Neural cell (in vitro differentiated cells): ENCODE results near the gene NIPSNAP2. TPM values are rescaled to one million over a fixed set of nuclear protein-coding genes. Genes with fewer than 3 reads are reported as not detected.

Experiments
- H2AFZ ChIP-seq: fragments of 200-600, 300-800 bp; sonication (generic), shearing (Covaris generic); 2 replicates; pipeline ENCODE4 v1.6.0; 2014; ENCODE audit warnings: low read depth, mild to moderate bottlenecking, antibody characterized with exemption, low read length, moderate library complexity
- H3F3A ChIP-seq: fragments of 200-600 bp; shearing (Covaris generic); 2 replicates; pipeline ENCODE4 v1.6.1; 2016; ENCODE audit warnings: mild to moderate bottlenecking, moderate library complexity, mixed read lengths, antibody characterized with exemption, low read length; ENCODE audit not compliant: insufficient read depth, poor library complexity, severe bottlenecking
- H3K27ac ChIP-seq: fragments of 200-600, 300-800 bp; sonication (generic), shearing (Covaris generic); 2 replicates; pipeline ENCODE4 v1.5.1; 2014; ENCODE audit warnings: mild to moderate bottlenecking, low read length, moderate library complexity
- H3K27me3 ChIP-seq: fragments of 300-800, 200-600 bp; sonication (generic), shearing (Covaris generic); 2 replicates; pipeline ENCODE4 v1.6.0; 2014; ENCODE audit warnings: mild to moderate bottlenecking, low read depth, low read length, moderate library complexity; ENCODE audit not compliant: insufficient read depth
- H3K36me3 ChIP-seq: fragments of 300-800, 200-600 bp; sonication (generic), shearing (Covaris generic); 2 replicates; pipeline ENCODE4 v1.5.1; 2014; ENCODE audit warnings: mild to moderate bottlenecking, antibody characterized with exemption, low read length, moderate library complexity; ENCODE audit not compliant: insufficient read depth
- H3K4me2 ChIP-seq: fragments of 300-800, 200-600 bp; sonication (generic), shearing (Covaris generic); 2 replicates; pipeline ENCODE4 v1.6.0; 2014; ENCODE audit warnings: mild to moderate bottlenecking, low read length
- H3K4me3 ChIP-seq: fragments of 300-800, 200-600 bp; sonication (generic), shearing (Covaris generic); 2 replicates; pipeline ENCODE4 v1.5.1; 2014; ENCODE audit warnings: mild to moderate bottlenecking, low read length, moderate library complexity
- H3K79me2 ChIP-seq: fragments of 200-600 bp; shearing (Covaris generic); replicated peaks from 2 replicates; pipeline ENCODE4 v1.6.0; 2014; ENCODE audit warnings: mild to moderate bottlenecking, low read length, moderate library complexity; ENCODE audit not compliant: insufficient read depth
- H3K9ac ChIP-seq: fragments of 300-800, 200-600 bp; sonication (generic), shearing (Covaris generic); 2 replicates; pipeline ENCODE4 v1.6.1; 2016; ENCODE audit warnings: mild to moderate bottlenecking, low read length, mixed read lengths
- H3K9me2 ChIP-seq: fragments of 200-600 bp; shearing (Covaris generic); 2 replicates; pipeline ENCODE4 v1.6.1; 2016; ENCODE audit warnings: mild to moderate bottlenecking, low read length, mixed read lengths; ENCODE audit not compliant: insufficient read depth
- H3K9me3 ChIP-seq: fragments of 200-600, 300-800 bp; sonication (generic), shearing (Covaris generic); 2 replicates; pipeline ENCODE4 v1.6.1; 2016; ENCODE audit warnings: mild to moderate bottlenecking, mixed run types, low read length, moderate library complexity, mixed read lengths
- H4K20me1 ChIP-seq: fragments of 200-600 bp; shearing (Covaris generic); 2 replicates; pipeline ENCODE4 v1.6.1; 2016; ENCODE audit warnings: mild to moderate bottlenecking, mixed run types; ENCODE audit not compliant: insufficient read depth
- CTCF ChIP-seq: fragments of 450-650 bp; IDR thresholded peaks from 2 replicates; pipeline ENCODE4 v1.5.1; 2014; ENCODE audit warnings: antibody characterized with exemption, mild to moderate bottlenecking, moderate library complexity; ENCODE audit not compliant: poor library complexity, severe bottlenecking
- EP300 ChIP-seq: fragments of 450-650 bp; conservative IDR thresholded peaks from 2 replicates; pipeline ENCODE4 v1.6.1; 2014; ENCODE audit warnings: antibody characterized with exemption, mild to moderate bottlenecking, moderate library complexity; ENCODE audit not compliant: poor library complexity, severe bottlenecking
- EZH2 ChIP-seq: fragments of 200-600, 300-800 bp; shearing (Covaris generic), sonication (generic); IDR thresholded peaks from 2 replicates; pipeline ENCODE4 v1.6.1; 2014; ENCODE audit warnings: antibody characterized with exemption, low read length, borderline replicate concordance, mild to moderate bottlenecking; ENCODE audit not compliant: insufficient read depth, poor library complexity, severe bottlenecking
- MXI1 ChIP-seq: fragments of 450-650 bp; conservative IDR thresholded peaks from 2 replicates; pipeline ENCODE4 v1.6.1; 2014; ENCODE audit warnings: antibody characterized with exemption, mild to moderate bottlenecking; ENCODE audit not compliant: poor library complexity, severe bottlenecking
- POLR2AphosphoS5 ChIP-seq: IDR thresholded peaks from 2 replicates; pipeline ENCODE4 v1.6.1; 2012
- RAD21 ChIP-seq: fragments of 450-650 bp; conservative IDR thresholded peaks from 2 replicates; pipeline ENCODE4 v1.6.1; 2014; ENCODE audit warnings: antibody characterized with exemption, mild to moderate bottlenecking, moderate library complexity
- REST ChIP-seq: IDR thresholded peaks from 2 replicates; pipeline ENCODE4 v1.6.1; 2012; ENCODE audit warnings: borderline replicate concordance
- SMC3 ChIP-seq: fragments of 450-650 bp; conservative IDR thresholded peaks from 2 replicates; pipeline ENCODE4 v1.6.1; 2014; ENCODE audit warnings: antibody characterized with exemption, mild to moderate bottlenecking, moderate library complexity; ENCODE audit not compliant: poor library complexity
- TAF1 ChIP-seq: IDR thresholded peaks from 2 replicates; pipeline ENCODE4 v1.6.1; 2012; ENCODE audit warnings: low read depth
- polyA plus RNA-seq: library from polyadenylated mRNA; depleted of rRNA; stranded (reverse); fragments of >200 nt; gene quantifications from 2 replicates; pipeline ENCODE4 v1.2.3, GENCODE V29; 2014

Gene NIPSNAP2
- polyA plus RNA-seq, 1 donor from 2014 or later, result 87.0 TPM

- Histone ChIP-seq H3K27me3 (no peaks in the 10 kb centered on the region), H3F3A (no peaks in the 10 kb centered on the region), H4K20me1 (no peaks in the 10 kb centered on the region), H3K4me3 (no peak overlapping the region), H3K4me2 (no peak overlapping the region), H3K9me3 (no peaks in the 10 kb centered on the region), H2AFZ (no peak overlapping the region), H3K27ac (no peak overlapping the region), H3K9me2 (no peaks in the 10 kb centered on the region), H3K36me3 (peaks cover 11% of the 10 kb centered on the region), H3K9ac (no peak overlapping the region), H3K79me2 (no peaks in the 10 kb centered on the region)
- TF ChIP-seq EP300 (no peak), POLR2AphosphoS5 (no peak), RAD21 (no peak), SMC3 (no peak), REST (no peak), TAF1 (no peak), CTCF (no peak), MXI1 (no peak), EZH2 (no peak)
Measured at GRCh38 chr7:55928006-55928767, 36.2 kb upstream of the NIPSNAP2 start.

DNA sequence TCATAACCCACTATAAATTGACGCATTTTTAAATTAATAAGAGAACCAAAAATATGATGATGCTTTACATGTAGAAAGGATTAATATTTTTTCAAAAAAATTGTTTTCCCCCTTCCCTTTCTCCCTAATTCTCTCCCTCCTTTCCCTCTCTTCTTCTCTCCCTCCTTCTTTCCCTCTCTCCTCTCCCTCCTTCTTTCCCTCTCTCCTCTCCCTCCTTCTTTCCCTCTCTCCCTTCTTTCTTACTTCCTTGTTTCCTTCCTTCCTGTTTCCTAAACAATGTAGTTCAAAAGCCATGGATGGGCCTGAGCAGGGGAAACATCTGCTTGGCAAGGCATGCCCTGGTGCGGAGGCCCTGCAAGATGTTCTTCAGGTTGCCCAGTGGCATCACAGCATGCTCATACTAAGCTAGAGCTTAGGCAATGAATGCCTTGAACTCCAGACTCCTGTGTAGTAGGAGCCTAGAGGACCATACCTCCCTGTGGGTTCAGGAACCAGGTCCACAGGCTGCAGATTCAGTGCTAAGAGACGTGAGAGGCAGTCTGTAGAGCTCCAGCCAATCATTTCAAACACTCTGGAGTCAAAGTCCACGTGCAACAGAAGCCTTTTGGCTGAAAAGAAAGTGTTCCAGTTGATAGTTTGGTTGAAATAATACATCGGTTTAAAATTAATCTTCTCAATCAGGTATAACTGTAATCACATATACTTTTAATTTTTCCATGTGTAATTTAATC, 32.8 kb upstream of the NIPSNAP2 start:
- Histone ChIP-seq H2AFZ (no peak overlapping the region), H3K9ac (no peak overlapping the region), H3K27ac (no peak overlapping the region), H3K9me2 (no peaks in the 10 kb centered on the region), H3K36me3 (peaks cover 11% of the 10 kb centered on the region), H4K20me1 (no peaks in the 10 kb centered on the region), H3K4me3 (no peak overlapping the region), H3K27me3 (no peaks in the 10 kb centered on the region), H3F3A (no peaks in the 10 kb centered on the region), H3K4me2 (no peak overlapping the region), H3K9me3 (peaks cover 4% of the 10 kb centered on the region), H3K79me2 (no peaks in the 10 kb centered on the region)
- TF ChIP-seq RAD21 (no peak), EP300 (no peak), EZH2 (no peak), POLR2AphosphoS5 (no peak), MXI1 (no peak), TAF1 (no peak)
